HEK293 (cell line): Measurements from ENCODE around the gene LPP.

Source experiments
- CTCF ChIA-PET: fragments of 350-600 bp; formaldehyde crosslinking; extraction: SDS; loops from one replicate; lab custom pipeline; 2021; ENCODE audit warnings: antibody characterized with exemption; lab: Yijun Ruan, JAX
- POLR2A ChIA-PET: fragments of 300-600 bp; formaldehyde crosslinking; extraction: SDS; loops from one replicate; lab custom pipeline; 2020; ENCODE audit warnings: antibody characterized with exemption, inconsistent platforms; lab: Yijun Ruan, JAX
- H3K27ac ChIP-seq: fragments of 200-500 bp; sonication (Bioruptor generic); 2 replicates; pipeline ENCODE4 v1.5.1; 2014; ENCODE audit warnings: low read depth, low read length, control low read depth, inconsistent platforms; ENCODE audit errors: extremely low read depth
- H3K36me3 ChIP-seq, 2 experiments: fragments of 200-500 bp in 1 of 2; sonication (Bioruptor generic) in 1 of 2; 1 replicate in 1 of 2; 2 replicates in 1 of 2; pipeline ENCODE4 v1.5.1; 2014 to 2017; ENCODE audit warnings: inconsistent platforms in 2 of 2, low read length in 2 of 2; ENCODE audit not compliant: control insufficient read depth in 2 of 2, insufficient read depth in 1 of 2
- H3K4me1 ChIP-seq: fragments of 200-500 bp; sonication (Bioruptor generic); 2 replicates; pipeline ENCODE4 v1.5.1; 2014; ENCODE audit warnings: mild to moderate bottlenecking, low read length, inconsistent platforms; ENCODE audit not compliant: control insufficient read depth, insufficient read depth
- H3K4me3 ChIP-seq: 2 replicates; pipeline ENCODE4 v1.5.1; 2011; ENCODE audit warnings: low read depth, mild to moderate bottlenecking, control low read depth, low read length, moderate library complexity
- H3K9me3 ChIP-seq: fragments of 200-500 bp; sonication (Bioruptor generic); 2 replicates; pipeline ENCODE4 v1.5.1; 2014; ENCODE audit warnings: low read depth, low read length, inconsistent platforms; ENCODE audit not compliant: control insufficient read depth, insufficient read depth
- CTCF ChIP-seq: fragments of 450-650 bp; formaldehyde crosslinking; IDR thresholded peaks from 2 replicates; pipeline ENCODE4 v1.5.1; 2016; ENCODE audit warnings: missing biosample characterization, missing genetic modification characterization
- GFI1B ChIP-seq: fragments of 450-650 bp; formaldehyde crosslinking; IDR thresholded peaks from 2 replicates; pipeline ENCODE4 v1.5.1; 2016; ENCODE audit warnings: missing biosample characterization, missing genetic modification characterization
- RBAK ChIP-seq: fragments of 450-650 bp; formaldehyde crosslinking; IDR thresholded peaks from 2 replicates; pipeline ENCODE4 v1.5.1; 2016; ENCODE audit warnings: missing biosample characterization, missing genetic modification characterization
- REPIN1 ChIP-seq: fragments of 450-650 bp; formaldehyde crosslinking; IDR thresholded peaks from 2 replicates; pipeline ENCODE4 v1.5.1; 2017; ENCODE audit warnings: missing biosample characterization, missing genetic modification characterization, low read depth
- SP3 ChIP-seq: fragments of 450-650 bp; formaldehyde crosslinking; IDR thresholded peaks from 2 replicates; pipeline ENCODE4 v1.5.1; 2016; ENCODE audit warnings: missing biosample characterization, missing genetic modification characterization
- ZEB2 ChIP-seq: fragments of 450-650 bp; formaldehyde crosslinking; IDR thresholded peaks from 2 replicates; pipeline ENCODE4 v1.5.1; 2016; ENCODE audit warnings: missing biosample characterization, missing genetic modification characterization
- ZFP37 ChIP-seq: fragments of 450-650 bp; formaldehyde crosslinking; IDR thresholded peaks from 2 replicates; pipeline ENCODE4 v1.5.1; 2016; ENCODE audit warnings: missing biosample characterization, missing genetic modification characterization
- ZNF132 ChIP-seq: fragments of 450-650 bp; formaldehyde crosslinking; IDR thresholded peaks from 2 replicates; pipeline ENCODE4 v1.5.1; 2017; ENCODE audit warnings: missing biosample characterization, missing genetic modification characterization, borderline replicate concordance
- ZNF138 ChIP-seq: fragments of 450-650 bp; formaldehyde crosslinking; IDR thresholded peaks from 2 replicates; pipeline ENCODE4 v1.5.1; 2016; ENCODE audit warnings: missing biosample characterization, missing genetic modification characterization, borderline replicate concordance
- ZNF157 ChIP-seq: fragments of 450-650 bp; formaldehyde crosslinking; IDR thresholded peaks from 2 replicates; pipeline ENCODE4 v1.5.1; 2016; ENCODE audit warnings: missing biosample characterization, missing genetic modification characterization
- ZNF169 ChIP-seq: fragments of 450-650 bp; formaldehyde crosslinking; IDR thresholded peaks from 2 replicates; pipeline ENCODE4 v1.5.1; 2016; ENCODE audit warnings: missing biosample characterization, missing genetic modification characterization
- ZNF19 ChIP-seq: fragments of 450-650 bp; formaldehyde crosslinking; IDR thresholded peaks from 2 replicates; pipeline ENCODE4; 2016; ENCODE audit warnings: missing biosample characterization, missing genetic modification characterization, low read depth
- ZNF2 ChIP-seq: fragments of 450-650 bp; formaldehyde crosslinking; IDR thresholded peaks from 2 replicates; pipeline ENCODE4 v1.5.1; 2016; ENCODE audit warnings: missing biosample characterization, missing genetic modification characterization
- ZNF23 ChIP-seq: fragments of 450-650 bp; formaldehyde crosslinking; IDR thresholded peaks from 2 replicates; pipeline ENCODE4 v1.5.1; 2016; ENCODE audit warnings: missing biosample characterization, missing genetic modification characterization, borderline replicate concordance
- ZNF394 ChIP-seq: fragments of 450-650 bp; formaldehyde crosslinking; IDR thresholded peaks from 2 replicates; pipeline ENCODE4 v1.5.1; 2016; ENCODE audit warnings: missing biosample characterization, missing genetic modification characterization, mild to moderate bottlenecking, moderate library complexity, borderline replicate concordance
- ZNF510 ChIP-seq: fragments of 450-650 bp; formaldehyde crosslinking; IDR thresholded peaks from 2 replicates; pipeline ENCODE4 v1.5.1; 2018; ENCODE audit warnings: mild to moderate bottlenecking, missing genetic modification characterization, missing biosample characterization; ENCODE audit not compliant: insufficient replicate concordance
- ZNF530 ChIP-seq: fragments of 450-650 bp; formaldehyde crosslinking; IDR thresholded peaks from 2 replicates; pipeline ENCODE4 v1.5.1; 2016; ENCODE audit warnings: low read depth, missing biosample characterization, missing genetic modification characterization
- ZNF596 ChIP-seq: fragments of 450-650 bp; IDR thresholded peaks from 2 replicates; pipeline ENCODE4 v1.5.0; 2018; ENCODE audit warnings: missing biosample characterization, mild to moderate bottlenecking, missing genetic modification characterization, moderate library complexity
- ZNF707 ChIP-seq: fragments of 450-650 bp; formaldehyde crosslinking; IDR thresholded peaks from 2 replicates; pipeline ENCODE4 v1.5.1; 2016; ENCODE audit warnings: missing biosample characterization, missing genetic modification characterization
- ZNF792 ChIP-seq: fragments of 450-650 bp; formaldehyde crosslinking; IDR thresholded peaks from 2 replicates; pipeline ENCODE4 v1.5.1; 2016; ENCODE audit warnings: missing biosample characterization, missing genetic modification characterization
- ZNF830 ChIP-seq: fragments of 450-650 bp; IDR thresholded peaks from 2 replicates; pipeline ENCODE4 v1.5.0; 2018; ENCODE audit warnings: missing biosample characterization, missing genetic modification characterization, low read depth, mild to moderate bottlenecking, moderate library complexity
- ZSCAN18 ChIP-seq: fragments of 450-650 bp; formaldehyde crosslinking; IDR thresholded peaks from 2 replicates; pipeline ENCODE4 v1.5.1; 2016; ENCODE audit warnings: missing biosample characterization, missing genetic modification characterization

The LPP gene

GRCh38 chr3:188230962-188231361 lies 77.0 kb downstream of the LPP start:
- no peaks in the 10 kb centered on the region for H3K36me3 ChIP-seq
- CTCF ChIA-PET = interaction anchor here (0.7 kb wide), 1 partner anchor 8 kb away, joined by 3 read pairs; no protein-coding TSS in a partner anchor

GRCh38 chr3:188231456-188231855 lies 77.5 kb downstream of the LPP start:
- Histone ChIP-seq H3K4me1 (no peaks in the 10 kb centered on the region), H3K4me3 (no peak overlapping the region), H3K27ac (no peak overlapping the region), H3K36me3 (no peaks in the 10 kb centered on the region), H3K9me3 (no peaks in the 10 kb centered on the region)
- CTCF ChIA-PET = interaction anchor here (0.7 kb wide), 2 partner anchors 9 to 124 kb away, joined by 3 read pairs; no protein-coding TSS in a partner anchor
- POLR2A ChIA-PET = interaction anchor here (0.5 kb wide), 1 partner anchor 81 kb away, joined by 3 read pairs; no protein-coding TSS in a partner anchor
- TF ChIP-seq ZNF138 (tag by site-specific recombination) (no peak), ZEB2 (tag by site-specific recombination) (no peak)

More at GRCh38 chr3:188230962-188231361, 77.0 kb downstream of the LPP start:
- H3K4me1 ChIP-seq = no peaks in the 10 kb centered on the region
- H3K9me3 ChIP-seq = no peaks in the 10 kb centered on the region
- H3K4me3 ChIP-seq = no peak overlapping the region
- TF ChIP-seq ZNF530 (tag by site-specific recombination) (no peak), SP3 (tag by site-specific recombination) (no peak), ZNF830 (tag by site-specific recombination) (no peak), ZNF19 (tag by site-specific recombination) (no peak), ZNF23 (tag by site-specific recombination) (no peak), GFI1B (tag by site-specific recombination) (0 out of 2 replicates have a peak, but pooled peaks have one; percentile 21), CTCF (tag by site-specific recombination) (no peak), ZNF2 (tag by site-specific recombination) (no peak)
- H3K27ac ChIP-seq = no peak overlapping the region
- POLR2A ChIA-PET = interaction anchor here (0.5 kb wide), 1 partner anchor 80 kb away, joined by 3 read pairs; no protein-coding TSS in a partner anchor

GRCh38 chr3:188232656-188233055 lies 78.7 kb downstream of the LPP start:
- TF ChIP-seq ZNF138 (tag by site-specific recombination) (no peak), ZFP37 (no peak), ZNF596 (tag by site-specific recombination) (no peak), REPIN1 (no peak), RBAK (tag by site-specific recombination) (no peak), ZNF169 (tag by site-specific recombination) (no peak), ZSCAN18 (tag by site-specific recombination) (no peak), ZNF157 (tag by site-specific recombination) (no peak), ZNF394 (tag by site-specific recombination) (no peak), ZNF510 (tag by site-specific recombination) (no peak), ZNF132 (tag by site-specific recombination) (no peak), ZNF707 (no peak), ZNF792 (tag by site-specific recombination) (no peak)
- no peak overlapping the region for H3K27ac ChIP-seq
- H3K4me3 ChIP-seq = no peak overlapping the region
- no peaks in the 10 kb centered on the region for H3K4me1 ChIP-seq
- POLR2A ChIA-PET = no interaction called here
- no peaks in the 10 kb centered on the region for H3K36me3 ChIP-seq
- no peaks in the 10 kb centered on the region for H3K9me3 ChIP-seq
- CTCF ChIA-PET = no interaction called here
